Mesenchymal stem cell (in vitro differentiated cells and primary cell): Measurements from ENCODE around the gene SPP2.
A peak's percentile ranks its signal among the peaks of the same experiment; 100 is the strongest.

Experiments
- DNase-seq: peaks from one replicate; pipeline ENCODE4 v3.0.0-alpha.2; 2013
- H2AFZ ChIP-seq: one replicate; pipeline ENCODE4 v1.6.1; 2013; ENCODE audit warnings: low read depth, mild to moderate bottlenecking, control low read depth, inconsistent platforms, low read length, moderate library complexity
- H2AK5ac ChIP-seq: 2 replicates; pipeline ENCODE4 v1.6.1; 2013; ENCODE audit warnings: low read length, moderate library complexity, mild to moderate bottlenecking, inconsistent platforms; ENCODE audit not compliant: severe bottlenecking
- H2BK120ac ChIP-seq: one replicate; pipeline ENCODE4 v1.6.1; 2013; ENCODE audit warnings: low read depth, mild to moderate bottlenecking, inconsistent platforms, low read length, moderate library complexity
- H2BK12ac ChIP-seq, 2 experiments: one replicate each; pipeline ENCODE4 v1.6.1; 2013; ENCODE audit warnings: inconsistent platforms in 2 of 2, low read length in 2 of 2, mild to moderate bottlenecking in 2 of 2, moderate library complexity in 2 of 2, control low read depth in 1 of 2
- H2BK15ac ChIP-seq: one replicate; pipeline ENCODE4 v1.6.1; 2013; ENCODE audit warnings: mild to moderate bottlenecking, low read depth, inconsistent platforms; ENCODE audit not compliant: poor library complexity, severe bottlenecking
- H2BK5ac ChIP-seq: 2 replicates; pipeline ENCODE4 v1.6.1; 2013; ENCODE audit warnings: low read depth, mild to moderate bottlenecking, low read length, control low read depth, inconsistent platforms; ENCODE audit not compliant: poor library complexity, severe bottlenecking
- H3K14ac ChIP-seq, 2 experiments: one replicate each; pipeline ENCODE4 v1.6.1; 2013; ENCODE audit warnings: inconsistent platforms in 2 of 2, low read length in 2 of 2, control low read depth in 1 of 2, mild to moderate bottlenecking in 1 of 2, moderate library complexity in 1 of 2
- H3K18ac ChIP-seq, 2 experiments: one replicate each; pipeline ENCODE4 v1.6.1; 2013; ENCODE audit warnings: inconsistent platforms in 2 of 2, low read length in 2 of 2, control low read depth in 1 of 2, low read depth in 1 of 2, mild to moderate bottlenecking in 1 of 2
- H3K23ac ChIP-seq, 2 experiments: one replicate each; pipeline ENCODE4 v1.6.1; 2013; ENCODE audit warnings: inconsistent platforms in 2 of 2, low read length in 2 of 2, mild to moderate bottlenecking in 2 of 2, moderate library complexity in 2 of 2, control low read depth in 1 of 2
- H3K27ac ChIP-seq: 2 replicates; pipeline ENCODE4 v1.5.1; 2013; ENCODE audit warnings: mild to moderate bottlenecking, moderate library complexity, low read length, control low read depth, inconsistent platforms; ENCODE audit not compliant: poor library complexity, severe bottlenecking
- H3K27me3 ChIP-seq, 2 experiments: 2 replicates each; pipeline versions ENCODE4 v1.6.1 to v1.7.0; 2013; ENCODE audit warnings: low read length in 2 of 2, mild to moderate bottlenecking in 2 of 2, moderate library complexity in 2 of 2, control low read depth in 1 of 2, inconsistent platforms in 1 of 2; ENCODE audit not compliant: control insufficient read depth in 1 of 2, insufficient read depth in 1 of 2
- H3K36me3 ChIP-seq, 2 experiments: 2 replicates each; pipeline versions ENCODE4 v1.6.1 to v1.7.0; 2013; ENCODE audit warnings: low read length in 2 of 2, control low read depth in 1 of 2, inconsistent platforms in 1 of 2, low read depth in 1 of 2, mild to moderate bottlenecking in 1 of 2; ENCODE audit not compliant: insufficient read depth in 2 of 2, control insufficient read depth in 1 of 2
- H3K4ac ChIP-seq, 2 experiments: one replicate each; pipeline ENCODE4 v1.6.1; 2013; ENCODE audit warnings: inconsistent platforms in 2 of 2, low read length in 2 of 2, mild to moderate bottlenecking in 2 of 2, moderate library complexity in 2 of 2, control low read depth in 1 of 2, low read depth in 1 of 2
- H3K4me1 ChIP-seq: 2 replicates; pipeline ENCODE4 v1.6.1; 2013; ENCODE audit warnings: low read depth, low read length, control low read depth; ENCODE audit not compliant: control insufficient read depth, insufficient read depth
- H3K4me2 ChIP-seq: 2 replicates; pipeline ENCODE4 v1.6.1; 2013; ENCODE audit warnings: low read length, mild to moderate bottlenecking, inconsistent platforms; ENCODE audit not compliant: poor library complexity, severe bottlenecking
- H3K4me3 ChIP-seq, 2 experiments: 2 replicates each; pipeline versions ENCODE4 v1.5.1 to v1.7.0; 2013; ENCODE audit warnings: low read length in 2 of 2, mild to moderate bottlenecking in 2 of 2, control low read depth in 1 of 2, low read depth in 1 of 2; ENCODE audit not compliant: insufficient read depth in 1 of 2
- H3K79me1 ChIP-seq: replicated peaks from 2 replicates; pipeline ENCODE4 v1.6.1; 2013; ENCODE audit warnings: mild to moderate bottlenecking, control low read depth, low read length, inconsistent platforms; ENCODE audit not compliant: poor library complexity, severe bottlenecking
- H3K9ac ChIP-seq: 2 replicates; pipeline ENCODE4 v1.7.0; 2013; ENCODE audit warnings: mild to moderate bottlenecking, low read length, moderate library complexity
- H3K9me3 ChIP-seq: 2 replicates; pipeline ENCODE4 v1.7.0; 2013; ENCODE audit warnings: mild to moderate bottlenecking, low read length; ENCODE audit not compliant: control insufficient read depth
- H4K8ac ChIP-seq: one replicate; pipeline ENCODE4 v1.6.1; 2013; ENCODE audit warnings: inconsistent platforms, mild to moderate bottlenecking, low read length, moderate library complexity
- H4K91ac ChIP-seq: one replicate; pipeline ENCODE4 v1.6.1; 2013; ENCODE audit warnings: mild to moderate bottlenecking, low read length, inconsistent platforms
- WGBS: methylation state at CpG from one replicate; pipeline ENCODE4 v1.1.7; 2013; ENCODE audit warnings: mixed read lengths; 5-methylcytosine and 5-hydroxymethylcytosine counted together

Gene SPP2

DNA sequence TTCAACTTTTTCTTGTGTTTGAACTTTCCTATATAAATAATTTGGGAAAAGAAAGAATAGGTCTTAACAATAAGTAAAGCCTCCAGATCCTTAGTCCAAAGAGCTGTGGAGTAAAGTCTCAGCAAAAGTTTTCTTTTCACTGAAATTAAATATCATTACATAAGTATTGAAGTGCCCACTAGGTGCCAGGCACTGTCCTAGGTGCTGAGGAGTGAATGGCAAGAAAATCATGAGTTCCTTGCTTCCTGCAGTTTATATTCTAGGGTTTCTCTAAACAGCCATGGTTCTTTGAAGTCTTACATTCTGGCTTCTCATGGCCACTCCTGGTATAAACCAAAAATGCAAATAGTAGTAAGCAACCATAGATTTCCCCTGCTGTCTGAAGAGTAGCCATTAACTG, 59.7 kb downstream of the SPP2 start:
- H3K4me3 ChIP-seq, result no peak overlapping the region
- no peaks in the 10 kb centered on the region for H3K27me3 ChIP-seq
- no peak overlapping the region for H2BK12ac ChIP-seq
- H3K18ac ChIP-seq, result no peak overlapping the region
- no peak overlapping the region for H2BK5ac ChIP-seq
- DNase-seq, result no peak
- H2BK15ac ChIP-seq, result no peak overlapping the region
- no peak overlapping the region for H3K27ac ChIP-seq
- no peaks in the 10 kb centered on the region for H3K79me1 ChIP-seq
- no peaks in the 10 kb centered on the region for H3K9me3 ChIP-seq
- H3K4me1 ChIP-seq, result no peaks in the 10 kb centered on the region
- H3K9ac ChIP-seq, result no peak overlapping the region
- H2AFZ ChIP-seq, result no peak overlapping the region
- no peak overlapping the region for H3K23ac ChIP-seq
- H2BK120ac ChIP-seq, result no peak overlapping the region
- H3K14ac ChIP-seq, result no peak overlapping the region
- H3K36me3 ChIP-seq, result no peaks in the 10 kb centered on the region
- no peak overlapping the region for H3K4me2 ChIP-seq
- H4K91ac ChIP-seq, result no peak overlapping the region
- no peak overlapping the region for H2AK5ac ChIP-seq
- no peak overlapping the region for H3K4ac ChIP-seq
- no peak overlapping the region for H4K8ac ChIP-seq

GRCh38 chr2:234111523-234111922, 61.0 kb downstream of the SPP2 start:
- Histone ChIP-seq H3K4me3 (no peak overlapping the region), H3K27me3 (no peaks in the 10 kb centered on the region), H3K4me2 (no peak overlapping the region), H2AFZ (no peak overlapping the region), H3K9ac (no peak overlapping the region), H3K36me3 (no peaks in the 10 kb centered on the region), H3K4ac (no peak overlapping the region), H2BK120ac (no peak overlapping the region), H2AK5ac (no peak overlapping the region), H3K4me1 (no peaks in the 10 kb centered on the region), H3K27ac (no peak overlapping the region), H2BK15ac (no peak overlapping the region), H3K79me1 (no peaks in the 10 kb centered on the region), H3K14ac (no peak overlapping the region), H3K23ac (no peak overlapping the region), H4K91ac (no peak overlapping the region), H3K18ac (no peak overlapping the region), H4K8ac (no peak overlapping the region), H3K9me3 (no peaks in the 10 kb centered on the region), H2BK12ac (no peak overlapping the region), H2BK5ac (no peak overlapping the region)
- 60% methylated on average over 1 of the region's 1 CpG for WGBS
- DNase-seq, result no peak

DNA sequence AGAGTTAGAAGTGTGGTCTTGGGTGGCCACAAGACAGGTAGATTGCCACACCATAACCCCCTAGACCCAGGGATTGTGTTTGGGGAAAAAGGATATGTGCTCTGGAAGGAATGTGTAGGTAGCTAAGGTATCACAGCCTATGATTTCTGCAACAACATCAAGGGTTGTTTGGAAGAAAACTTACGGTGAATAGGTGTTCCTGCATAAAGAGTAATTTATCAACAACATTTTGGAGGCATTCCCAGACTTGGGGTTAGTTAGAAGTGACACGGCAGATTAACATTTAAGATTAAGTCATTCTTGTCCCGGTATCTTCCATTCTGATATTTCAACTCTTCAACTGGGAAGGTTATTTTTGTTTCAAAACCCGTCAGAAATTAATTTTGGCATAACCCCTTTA, 65.5 kb downstream of the SPP2 start:
- Histone ChIP-seq H3K9ac (no peak overlapping the region), H3K79me1 (no peaks in the 10 kb centered on the region), H4K8ac (no peak overlapping the region), H3K14ac (no peak overlapping the region), H3K27ac (no peak overlapping the region), H2BK15ac (no peak overlapping the region), H3K27me3 (no peaks in the 10 kb centered on the region), H3K9me3 (no peaks in the 10 kb centered on the region), H4K91ac (no peak overlapping the region), H3K18ac (no peak overlapping the region), H2AFZ (no peak overlapping the region), H2BK12ac (no peak overlapping the region), H3K4ac (no peak overlapping the region), H3K4me3 (no peak overlapping the region), H3K36me3 (no peaks in the 10 kb centered on the region), H3K4me2 (no peak overlapping the region), H3K23ac (no peak overlapping the region), H3K4me1 (no peaks in the 10 kb centered on the region), H2AK5ac (peak overlapping the region; percentile 57), H2BK120ac (no peak overlapping the region), H2BK5ac (no peak overlapping the region)
- DNase-seq, result no peak
- 89% methylated on average over 4 of the region's 4 CpGs for WGBS

DNA sequence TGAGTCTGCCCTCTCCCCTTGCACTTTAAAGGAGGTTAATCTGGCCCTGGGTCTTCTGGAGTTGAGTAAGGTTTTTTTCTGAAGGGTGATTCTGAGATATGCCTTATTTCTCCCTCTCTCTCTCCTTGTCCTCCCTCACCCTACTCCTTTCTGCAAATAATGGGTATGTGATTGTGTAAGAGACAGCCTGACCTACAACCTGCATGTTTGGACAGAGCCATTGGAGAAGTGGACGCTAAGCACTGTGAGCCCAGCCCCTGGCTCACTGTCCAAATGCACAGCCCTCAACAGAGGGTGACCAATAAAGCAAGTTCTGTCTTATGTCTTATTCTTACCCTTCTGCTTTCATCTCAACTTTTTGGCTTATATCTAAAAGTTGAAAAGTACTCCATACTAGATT, 71.5 kb downstream of the SPP2 start:
- Histone ChIP-seq H3K4ac (no peak overlapping the region), H3K4me3 (no peak overlapping the region)
- WGBS, result 89% methylated on average over 1 of the region's 1 CpG

More for the DNA sequence above, 71.5 kb downstream of the SPP2 start:
- Histone ChIP-seq H3K9me3 (no peaks in the 10 kb centered on the region), H3K27me3 (no peaks in the 10 kb centered on the region), H2BK120ac (no peak overlapping the region), H3K4me2 (no peak overlapping the region), H3K79me1 (no peaks in the 10 kb centered on the region), H3K27ac (no peak overlapping the region), H3K14ac (no peak overlapping the region), H2BK12ac (no peak overlapping the region), H3K4me1 (no peaks in the 10 kb centered on the region), H3K9ac (no peak overlapping the region), H3K23ac (no peak overlapping the region), H2BK15ac (no peak overlapping the region), H2AFZ (no peak overlapping the region), H4K8ac (no peak overlapping the region), H4K91ac (no peak overlapping the region), H3K36me3 (no peaks in the 10 kb centered on the region), H2BK5ac (no peak overlapping the region), H3K18ac (no peak overlapping the region), H2AK5ac (no peak overlapping the region)
- DNase-seq, result no peak
